Astrocyte of the spinal cord (primary cell): ENCODE data around the gene SLC37A4.
A peak's percentile ranks its signal among the peaks of the same experiment; 100 is the strongest.
"Not testable (repeated sequence)": the region's sequence is repeated elsewhere in the genome, so short reads cannot be mapped to it uniquely, and the experiment has no call there.

Experiments used
- DNase-seq: peaks from one replicate; pipeline ENCODE4 v3.0.0; 2011; ENCODE audit warnings: low read depth, low spot score
- H3K4me3 ChIP-seq: 2 replicates; pipeline ENCODE4 v1.5.1; 2011; ENCODE audit warnings: low read depth, mild to moderate bottlenecking, low read length, moderate library complexity
- CTCF ChIP-seq: IDR thresholded peaks from 2 replicates; pipeline ENCODE4 v1.5.1; 2012; ENCODE audit warnings: low read depth, mild to moderate bottlenecking, low read length, inconsistent platforms
- in situ Hi-C: cut with HindIII; loops from 2 replicates; pipeline ENCODE4 v1.10.0; 2017; ENCODE audit warnings: low sequenced_read_pairs

SLC37A4 gene

GRCh38 chr11:119061256-119061655 lies 30.6 kb upstream of the SLC37A4 start:
- DNase-seq: no peak
- H3K4me3 ChIP-seq: no peak overlapping the region
- no peak for TF ChIP-seq CTCF
- in situ Hi-C loops: no loop called here

- H3K4me3 ChIP-seq, in situ Hi-C loops, DNase-seq: not testable (repeated sequence)
Observed at GRCh38 chr11:119059128-119059527, 28.5 kb upstream of the SLC37A4 start.

DNA sequence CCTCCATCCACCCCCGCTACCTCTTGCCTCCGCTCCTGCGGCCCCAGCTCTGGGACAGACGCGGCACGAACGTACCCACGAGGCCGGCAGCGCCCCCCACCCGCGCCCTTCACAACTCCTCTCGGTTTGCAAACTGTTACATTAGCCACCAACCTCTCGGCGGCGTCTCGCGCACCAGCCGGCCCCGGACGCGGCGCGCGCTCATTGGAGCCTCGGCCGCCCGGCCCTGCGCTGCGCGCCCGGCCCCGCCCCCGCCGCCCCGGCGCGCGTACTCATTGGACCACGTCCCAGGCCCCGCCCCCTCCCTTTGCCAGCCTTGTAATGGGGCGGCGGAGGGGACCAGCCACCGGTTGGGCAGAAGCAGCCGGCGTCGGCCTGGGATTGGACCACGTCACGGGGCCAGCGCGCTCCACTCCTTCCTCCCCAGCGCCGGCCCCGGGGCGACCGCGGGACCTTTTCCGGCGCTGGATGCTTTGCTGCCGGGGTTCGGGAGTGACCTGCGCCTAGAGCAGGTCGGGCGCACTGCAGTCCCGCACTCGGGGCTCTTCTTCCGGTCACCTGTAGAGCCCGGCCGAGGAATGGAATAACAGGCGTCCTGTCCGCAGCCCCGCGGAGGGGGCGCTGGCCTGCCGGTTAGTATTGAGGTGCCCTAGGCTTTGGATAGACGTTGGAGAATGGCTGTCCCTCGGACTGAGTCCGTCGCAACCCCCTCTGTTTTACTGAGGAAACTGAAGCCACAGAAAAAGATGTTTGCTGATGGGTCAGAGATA lies 26.5 kb upstream of the SLC37A4 start, which contains the start of gene HYOU1:
Gene HYOU1, minus strand, starts transcription at position 206 of the 770 bp plus-strand sequence. CDS start 1,045 bp downstream, outside the sequence.
- in situ Hi-C loops: no loop called here
- H3K4me3 ChIP-seq: peak within 1 kb of the TSS; percentile 85
- peak; percentile 95 for DNase-seq
- TF ChIP-seq CTCF: peak; percentile 51

GRCh38 chr11:119056421-119056999 lies 25.8 kb upstream of the SLC37A4 start:
- peak overlapping the region; percentile 73 for H3K4me3 ChIP-seq
- DNase-seq: no peak
- in situ Hi-C loops: no loop called here
- no peak for TF ChIP-seq CTCF

DNA sequence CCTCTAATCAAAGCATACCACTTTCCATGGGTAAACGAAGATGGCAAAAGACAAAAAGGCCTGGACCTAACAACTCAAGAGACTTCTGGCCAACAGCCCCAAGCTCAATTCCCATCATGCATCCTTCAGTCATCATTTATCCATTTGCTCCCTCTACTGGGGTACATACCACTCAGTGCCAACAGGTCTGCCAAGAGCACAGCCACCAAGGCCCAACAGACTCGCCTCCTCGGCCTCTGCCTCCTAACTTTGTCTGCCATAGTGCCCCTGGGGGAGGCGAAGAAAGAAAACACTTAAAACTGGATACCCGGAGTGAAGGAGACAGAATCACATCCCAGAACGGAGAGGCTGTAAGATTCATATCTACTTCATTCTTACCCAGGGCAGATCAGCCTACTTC lies 25.2 kb upstream of the SLC37A4 start:
- TF ChIP-seq CTCF: peak; percentile 5
- peak overlapping the region; percentile 73 for H3K4me3 ChIP-seq
- peak; percentile 24 for DNase-seq
- in situ Hi-C loops: no loop called here

DNA sequence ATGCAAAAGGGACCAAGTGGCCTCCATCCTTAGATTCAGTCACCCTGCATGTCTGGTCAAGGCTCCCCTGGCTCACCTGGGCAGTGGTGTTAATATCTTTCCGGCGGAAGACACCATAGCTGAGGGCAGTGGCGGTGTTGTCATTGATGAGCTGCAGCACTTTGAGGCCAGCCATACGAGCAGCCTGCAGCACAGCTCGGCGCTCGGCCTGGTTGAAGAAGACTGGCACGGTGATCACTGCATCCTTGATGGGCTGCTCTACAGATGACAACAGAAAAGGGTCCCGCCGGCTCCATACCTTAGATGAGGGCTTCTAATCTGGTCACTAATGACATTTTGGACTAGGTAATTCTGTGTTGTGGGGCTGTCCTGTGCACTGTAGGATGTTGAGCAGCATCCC lies 23.7 kb upstream of the SLC37A4 start:
- TF ChIP-seq CTCF: no peak
- in situ Hi-C loops: no loop called here
- no peak overlapping the region for H3K4me3 ChIP-seq

GRCh38 chr11:119052163-119052814 lies 21.6 kb upstream of the SLC37A4 start:
- H3K4me3 ChIP-seq: no peak overlapping the region
- no peak for TF ChIP-seq CTCF
- no peak for DNase-seq
- in situ Hi-C loops: no loop called here

More for the DNA sequence above, 23.7 kb upstream of the SLC37A4 start:
- no peak for DNase-seq
